Activated CD4-positive, alpha-beta memory T cell treated with anti-CD3 and anti-CD28 coated beads, Interleukin-2, amount 10 ng/mL, durations not matched to agents 7 days and 5 days (primary cell): ENCODE data around the gene RALGAPA1. TPM values are rescaled to one million over a fixed set of nuclear protein-coding genes. Genes with fewer than 3 reads are reported as not detected.

Source experiments
- CTCF ChIA-PET: fragments of 350-600 bp; sonication (Branson Sonifier 250); formaldehyde crosslinking; loops from one replicate; lab custom pipeline; 2021; ENCODE audit warnings: antibody characterized with exemption, inconsistent platforms; lab: Charles Lee
- POLR2A ChIA-PET: fragments of 350-600 bp; sonication (Branson Sonifier 250); formaldehyde crosslinking; loops from one replicate; lab custom pipeline; 2021; ENCODE audit warnings: antibody characterized with exemption; lab: Charles Lee
- DNase-seq: peaks from one replicate; pipeline ENCODE4 v3.0.0-alpha.2; 2020
- H3K27ac Mint-ChIP-seq: one replicate; pipeline ENCODE4 v1.8.0; 2021; ENCODE audit warnings: mild to moderate bottlenecking, mixed read lengths
- H3K27me3 Mint-ChIP-seq: one replicate; pipeline ENCODE4 v1.8.0; 2021; ENCODE audit warnings: mixed read lengths
- H3K36me3 Mint-ChIP-seq: one replicate; pipeline ENCODE4 v1.8.0; 2021; ENCODE audit warnings: low read depth, mixed read lengths
- H3K4me1 Mint-ChIP-seq: one replicate; pipeline ENCODE4 v1.8.0; 2021; ENCODE audit warnings: mixed read lengths
- H3K4me3 Mint-ChIP-seq: one replicate; pipeline ENCODE4 v1.8.0; 2021; ENCODE audit warnings: mild to moderate bottlenecking, mixed read lengths
- H3K9me3 Mint-ChIP-seq: one replicate; pipeline ENCODE4 v1.8.0; 2021; ENCODE audit warnings: mixed read lengths
- total RNA-seq, 2 experiments: library from RNA; stranded (reverse); gene quantifications; one replicate each; pipeline ENCODE4 v1.2.3, GENCODE V29; 2021

The RALGAPA1 gene
- total RNA-seq, 2 experiments from 2014 or later = 29.0 to 32.8 TPM

- Mint-ChIP-seq H3K4me1 (no peaks in the 10 kb centered on the region), H3K36me3 (peaks cover 3% of the 10 kb centered on the region), H3K4me3 (no peak overlapping the region), H3K9me3 (no peaks in the 10 kb centered on the region), H3K27ac (no peak overlapping the region), H3K27me3 (peaks cover 27% of the 10 kb centered on the region)
- ChIA-PET POLR2A (no interaction called here), CTCF (no interaction called here)
- no peak for DNase-seq
Observed at GRCh38 chr14:35499180-35499579, 309.9 kb downstream of the RALGAPA1 start.

- H3K4me1 Mint-ChIP-seq = no peaks in the 10 kb centered on the region
- peaks cover 3% of the 10 kb centered on the region for H3K36me3 Mint-ChIP-seq
- H3K9me3 Mint-ChIP-seq = no peaks in the 10 kb centered on the region
- no peak for DNase-seq
- H3K4me3 Mint-ChIP-seq = no peak overlapping the region
- peaks cover 12% of the 10 kb centered on the region for H3K27me3 Mint-ChIP-seq
- POLR2A ChIA-PET = no interaction called here
- CTCF ChIA-PET = interaction anchor here (1.5 kb wide), 1 partner anchor 57 kb away, joined by 3 read pairs; no protein-coding TSS in a partner anchor
- H3K27ac Mint-ChIP-seq = no peak overlapping the region
Observed at GRCh38 chr14:35495278-35495677, 313.8 kb downstream of the RALGAPA1 start.

GRCh38 chr14:35492569-35493014, 316.5 kb downstream of the RALGAPA1 start:
- Mint-ChIP-seq H3K27me3 (peaks cover 2% of the 10 kb centered on the region), H3K9me3 (no peaks in the 10 kb centered on the region), H3K36me3 (no peaks in the 10 kb centered on the region), H3K4me1 (no peaks in the 10 kb centered on the region), H3K4me3 (no peak overlapping the region), H3K27ac (no peak overlapping the region)
- ChIA-PET CTCF (no interaction called here), POLR2A (no interaction called here)
- DNase-seq = no peak

Other genes starting within 250 kb of the RALGAPA1 start
- gene BRMS1L, start 17.0 kb upstream of the RALGAPA1 start, total RNA-seq = 1 to 10 TPM; 3.2 to 4.3 TPM